Limb (tissue), 2 donors: Measurements from ENCODE around the gene ZC3H12C.

Source experiments
- DNase-seq, 2 donors: peaks; one replicate each; pipeline ENCODE4 v3.0.0-alpha.2; 2016; ENCODE audit errors: extremely low spot score in 2 of 2

Gene ZC3H12C

GRCh38 chr11:110147962-110148709 is 54.9 kb downstream of the ZC3H12C start:
- no peak for DNase-seq

- no peak for DNase-seq
These were observed 55.9 kb downstream of the ZC3H12C start for GRCh38 chr11:110148775-110149744.

GRCh38 chr11:110152199-110152598 is 59.0 kb downstream of the ZC3H12C start:
- DNase-seq, result no peak

- no peak for DNase-seq
These were observed 60.3 kb downstream of the ZC3H12C start for GRCh38 chr11:110153474-110153873.

- DNase-seq, result no peak
These were observed 63.3 kb downstream of the ZC3H12C start for GRCh38 chr11:110156503-110156902.

GRCh38 chr11:110158317-110159200 is 65.4 kb downstream of the ZC3H12C start:
- DNase-seq, result no peak

- DNase-seq, result no peak
These were observed 66.3 kb downstream of the ZC3H12C start for GRCh38 chr11:110159476-110159875.

- DNase-seq, result no peak
These were observed 66.8 kb downstream of the ZC3H12C start for GRCh38 chr11:110160016-110160415.

GRCh38 chr11:110160437-110160836 is 67.2 kb downstream of the ZC3H12C start:
- DNase-seq, result no peak

- no peak for DNase-seq
These were observed 67.9 kb downstream of the ZC3H12C start for GRCh38 chr11:110161061-110161460.

GRCh38 chr11:110162216-110162615 is 69.0 kb downstream of the ZC3H12C start:
- DNase-seq, result no peak

- DNase-seq, result no peak
These were observed 72.1 kb downstream of the ZC3H12C start for GRCh38 chr11:110165039-110165925.

GRCh38 chr11:110168033-110168803 is 75.0 kb downstream of the ZC3H12C start:
- DNase-seq, result no peak

GRCh38 chr11:110169738-110170137 is 76.5 kb downstream of the ZC3H12C start:
- DNase-seq, result no peak

- no peak for DNase-seq
These were observed 79.4 kb downstream of the ZC3H12C start for GRCh38 chr11:110172468-110173065.

GRCh38 chr11:110173811-110174644 is 80.8 kb downstream of the ZC3H12C start:
- peak; percentile 58 to 76 for DNase-seq

GRCh38 chr11:110174645-110175310 is 81.6 kb downstream of the ZC3H12C start:
- no peak for DNase-seq
